ENCODE results near the gene MIDN. TPM values are rescaled to one million over a fixed set of nuclear protein-coding genes. Genes with fewer than 3 reads are reported as not detected.

MIDN gene
- total and polyA plus RNA-seq, 2 experiments from 2014 or later, result 4.0 to 9.4 TPM

GRCh38 chr19:1296078-1296477 lies 47.7 kb downstream of the MIDN start:
- Histone ChIP-seq H3K9me2 (ENCODE audit: insufficient read depth) (no peaks in the 10 kb centered on the region), H4K20me1 (ENCODE audit: insufficient read depth) (no peaks in the 10 kb centered on the region), H3K27ac (no peak overlapping the region), H3K4me1 (ENCODE audit: insufficient read depth) (no peaks in the 10 kb centered on the region), H3K79me2 (ENCODE audit: insufficient read depth) (no peaks in the 10 kb centered on the region), H3K27me3 (replicated peaks; ENCODE audit: insufficient read depth) (peaks cover 14% of the 10 kb centered on the region; the same call in 1 of the 2 replicates), H3K9ac (no peak overlapping the region), H3K4me3 (no peak overlapping the region), H2AFZ (no peak overlapping the region), H3K36me3 (ENCODE audit: low read depth) (no peaks in the 10 kb centered on the region), H3F3A (ENCODE audit: insufficient read depth) (no peaks in the 10 kb centered on the region), H3K4me2 (ENCODE audit: unreplicated experiment) (no peak overlapping the region), H3K9me3 (ENCODE audit: low read depth) (no peaks in the 10 kb centered on the region)
- DNase-seq, result no peak
- in situ Hi-C loops (cut with MboI), result no loop called here
- 79 to 84% methylated on average over 12 to 13 of the region's 13 CpGs for WGBS, 2 experiments (ENCODE audit: low coverage in 1 of 2, low lambda C conversion rate in 2 of 2, missing lambda C conversion rate in 2 of 2)
- TF ChIP-seq EZH2 (IDR thresholded peaks at IDR 0.05; ENCODE audit: insufficient read depth, poor library complexity, severe bottlenecking) (no peak), EZH2phosphoT487 (IDR thresholded peaks at IDR 0.05; ENCODE audit: insufficient read depth, low read depth) (no peak)

GRCh38 chr19:1296575-1297271 lies 48.3 kb downstream of the MIDN start:
- H3K36me3 ChIP-seq (ENCODE audit: low read depth), result no peaks in the 10 kb centered on the region
- H3K27ac ChIP-seq, result no peak overlapping the region
- H3K9ac ChIP-seq, result no peak overlapping the region
- H3K4me1 ChIP-seq (ENCODE audit: insufficient read depth), result no peaks in the 10 kb centered on the region
- in situ Hi-C loops (cut with MboI), result no loop called here
- no peak for TF ChIP-seq EZH2phosphoT487 (IDR thresholded peaks at IDR 0.05; ENCODE audit: insufficient read depth, low read depth)
- TF ChIP-seq EZH2 (IDR thresholded peaks at IDR 0.05; ENCODE audit: insufficient read depth, poor library complexity, severe bottlenecking), result no peak
- no peaks in the 10 kb centered on the region for H3F3A ChIP-seq (ENCODE audit: insufficient read depth)
- WGBS, 2 experiments (ENCODE audit: low coverage in 1 of 2, low lambda C conversion rate in 2 of 2, missing lambda C conversion rate in 2 of 2), result 81 to 84% methylated on average over 23 to 24 of the region's 24 CpGs
- no peaks in the 10 kb centered on the region for H3K9me3 ChIP-seq (ENCODE audit: low read depth)
- H3K9me2 ChIP-seq (ENCODE audit: insufficient read depth), result no peaks in the 10 kb centered on the region
- H3K27me3 ChIP-seq (replicated peaks; ENCODE audit: insufficient read depth), result peaks cover 14% of the 10 kb centered on the region; the same call in 1 of the 2 replicates
- no peak for DNase-seq
- H3K4me2 ChIP-seq (ENCODE audit: unreplicated experiment), result no peak overlapping the region
- no peaks in the 10 kb centered on the region for H3K79me2 ChIP-seq (ENCODE audit: insufficient read depth)
- H3K4me3 ChIP-seq, result no peak overlapping the region
- H2AFZ ChIP-seq, result no peak overlapping the region
- H4K20me1 ChIP-seq (ENCODE audit: insufficient read depth), result no peaks in the 10 kb centered on the region

GRCh38 chr19:1298235-1298634 lies 49.9 kb downstream of the MIDN start:
- Histone ChIP-seq H3K9me2 (ENCODE audit: insufficient read depth) (no peaks in the 10 kb centered on the region), H3F3A (ENCODE audit: insufficient read depth) (no peaks in the 10 kb centered on the region), H3K9me3 (ENCODE audit: low read depth) (no peaks in the 10 kb centered on the region), H3K79me2 (ENCODE audit: insufficient read depth) (no peaks in the 10 kb centered on the region), H3K4me1 (ENCODE audit: insufficient read depth) (no peaks in the 10 kb centered on the region), H3K27me3 (replicated peaks; ENCODE audit: insufficient read depth) (no peaks in the 10 kb centered on the region), H3K36me3 (ENCODE audit: low read depth) (no peaks in the 10 kb centered on the region), H3K9ac (no peak overlapping the region), H2AFZ (no peak overlapping the region), H4K20me1 (ENCODE audit: insufficient read depth) (no peaks in the 10 kb centered on the region), H3K4me2 (ENCODE audit: unreplicated experiment) (no peak overlapping the region), H3K27ac (no peak overlapping the region), H3K4me3 (no peak overlapping the region)
- 91% methylated on average over 8 of the region's 8 CpGs for WGBS, 2 experiments (ENCODE audit: low coverage in 1 of 2, low lambda C conversion rate in 2 of 2, missing lambda C conversion rate in 2 of 2)
- no peak for DNase-seq
- no peak for TF ChIP-seq EZH2phosphoT487 (IDR thresholded peaks at IDR 0.05; ENCODE audit: insufficient read depth, low read depth)
- no peak for TF ChIP-seq EZH2 (IDR thresholded peaks at IDR 0.05; ENCODE audit: insufficient read depth, poor library complexity, severe bottlenecking)
- in situ Hi-C loops (cut with MboI), result no loop called here

GRCh38 chr19:1299801-1300200 lies 51.4 kb downstream of the MIDN start:
- H3F3A ChIP-seq (ENCODE audit: insufficient read depth), result no peaks in the 10 kb centered on the region
- in situ Hi-C loops (cut with MboI), result no loop called here
- WGBS, 2 experiments (ENCODE audit: low coverage in 1 of 2, low lambda C conversion rate in 2 of 2, missing lambda C conversion rate in 2 of 2), result 73 to 76% methylated on average over 12 to 34 of the region's 34 CpGs

More at GRCh38 chr19:1299801-1300200, 51.4 kb downstream of the MIDN start:
- no peaks in the 10 kb centered on the region for H3K9me2 ChIP-seq (ENCODE audit: insufficient read depth)
- TF ChIP-seq EZH2 (IDR thresholded peaks at IDR 0.05; ENCODE audit: insufficient read depth, poor library complexity, severe bottlenecking) (no peak), EZH2phosphoT487 (IDR thresholded peaks at IDR 0.05; ENCODE audit: insufficient read depth, low read depth) (no peak)
- no peaks in the 10 kb centered on the region for H3K4me1 ChIP-seq (ENCODE audit: insufficient read depth)
- no peak overlapping the region for H3K4me2 ChIP-seq (ENCODE audit: unreplicated experiment)
- H3K9ac ChIP-seq, result no peak overlapping the region
- no peaks in the 10 kb centered on the region for H3K79me2 ChIP-seq (ENCODE audit: insufficient read depth)
- H3K36me3 ChIP-seq (ENCODE audit: low read depth), result no peaks in the 10 kb centered on the region
- H2AFZ ChIP-seq, result no peak overlapping the region
- H3K27me3 ChIP-seq (replicated peaks; ENCODE audit: insufficient read depth), result no peaks in the 10 kb centered on the region
- no peak overlapping the region for H3K4me3 ChIP-seq
- no peaks in the 10 kb centered on the region for H4K20me1 ChIP-seq (ENCODE audit: insufficient read depth)
- DNase-seq, result no peak
- H3K27ac ChIP-seq, result no peak overlapping the region
- H3K9me3 ChIP-seq (ENCODE audit: low read depth), result no peaks in the 10 kb centered on the region

Measured in GM23248 (cell line).